HepG2 (cell line): ENCODE results near the gene KRTCAP3. TPM values are rescaled to one million over a fixed set of nuclear protein-coding genes. Genes with fewer than 3 reads are reported as not detected.
A peak's percentile ranks its signal among the peaks of the same experiment; 100 is the strongest.

Experiments
- ASH2L ChIP-seq: fragments of 300-600, 200-600 bp; sonication (generic); IDR thresholded peaks from 2 replicates; pipeline ENCODE4 v1.7.0; 2017; ENCODE audit warnings: low read depth, mild to moderate bottlenecking, moderate library complexity, mixed read lengths, low read length; ENCODE audit not compliant: insufficient read length
- ATRX ChIP-seq: sonication (generic); formaldehyde crosslinking; IDR thresholded peaks from 2 replicates; pipeline ENCODE4 v1.4.0; 2020; ENCODE audit warnings: missing genetic modification reagents, borderline replicate concordance
- BCL3 ChIP-seq: sonication (generic); formaldehyde crosslinking; IDR thresholded peaks from 2 replicates; pipeline ENCODE4 v1.5.1; 2020; ENCODE audit warnings: mild to moderate bottlenecking, missing genetic modification reagents, moderate library complexity
- FOXA1 ChIP-seq, 2 experiments: fragments of 450-650 bp in 1 of 2; sonication (generic) in 1 of 2; formaldehyde crosslinking in 1 of 2; IDR thresholded peaks; 2 replicates each; pipeline versions ENCODE4 v1.4.0 to v1.6.1; 2016 to 2020; ENCODE audit warnings: missing genetic modification reagents in 1 of 2
- GABPB1 ChIP-seq: IDR thresholded peaks from 2 replicates; pipeline ENCODE4 v1.6.1; 2016; ENCODE audit warnings: mild to moderate bottlenecking, missing genetic modification reagents, moderate library complexity, missing compliant biosample characterization
- JUN ChIP-seq: sonication (generic); formaldehyde crosslinking; IDR thresholded peaks from 2 replicates; pipeline ENCODE4 v1.4.0; 2020; ENCODE audit warnings: mild to moderate bottlenecking, missing genetic modification reagents
- MBNL3 ChIP-seq: fragments of 250-450 bp; sonication (Bioruptor Pico); conservative IDR thresholded peaks from 2 replicates; pipeline ENCODE4 v1.8.0; 2022; ENCODE audit warnings: mild to moderate bottlenecking, inconsistent platforms
- NKX3-1 ChIP-seq: sonication (generic); formaldehyde crosslinking; IDR thresholded peaks from 2 replicates; pipeline ENCODE4 v1.5.0; 2020; ENCODE audit warnings: missing genetic modification reagents
- PHF8 ChIP-seq: sonication (generic); formaldehyde crosslinking; IDR thresholded peaks from 2 replicates; pipeline ENCODE4 v1.5.0; 2020; ENCODE audit warnings: missing genetic modification reagents
- RXRA ChIP-seq: sonication (generic); formaldehyde crosslinking; IDR thresholded peaks from 2 replicates; pipeline ENCODE4 v1.5.1; 2020; ENCODE audit warnings: missing genetic modification reagents
- ZBTB49 ChIP-seq: sonication (generic); formaldehyde crosslinking; IDR thresholded peaks from 2 replicates; pipeline ENCODE4 v1.4.0; 2020; ENCODE audit warnings: missing genetic modification reagents, borderline replicate concordance
- ZFX ChIP-seq: sonication (generic); formaldehyde crosslinking; IDR thresholded peaks from 2 replicates; pipeline ENCODE4 v1.4.0; 2020; ENCODE audit warnings: mild to moderate bottlenecking, low read depth, missing genetic modification reagents, moderate library complexity
- ZNF382 ChIP-seq: sonication (generic); formaldehyde crosslinking; IDR thresholded peaks from 2 replicates; pipeline ENCODE4 v1.5.0; 2020; ENCODE audit warnings: missing genetic modification reagents, mild to moderate bottlenecking, borderline replicate concordance
- ZNF574 ChIP-seq: sonication (generic); formaldehyde crosslinking; IDR thresholded peaks from 2 replicates; pipeline ENCODE4 v1.4.0; 2020; ENCODE audit warnings: missing genetic modification reagents
- ZNF644 ChIP-seq: IDR thresholded peaks from 2 replicates; pipeline ENCODE4 v1.6.1; 2016; ENCODE audit warnings: low read depth
- ZNF720 ChIP-seq: sonication (generic); formaldehyde crosslinking; IDR thresholded peaks from 2 replicates; pipeline ENCODE4 v1.4.0; 2020; ENCODE audit warnings: missing genetic modification reagents
- ZNF850 ChIP-seq: sonication (generic); formaldehyde crosslinking; conservative IDR thresholded peaks from 2 replicates; pipeline ENCODE4 v1.9.0; 2021; ENCODE audit warnings: mild to moderate bottlenecking, missing genetic modification reagents
- polyA plus RNA-seq, 8 experiments: library from polyadenylated mRNA; depleted of rRNA in 3 of 8; stranded (reverse) in 7 of 8; unstranded in 1 of 8; fragments of >200 nt; fragmentation: Illumina TruSeq in 4 of 8; extraction: Trizol in 4 of 8; gene quantifications; 2 replicates each; pipeline versions ENCODE4 v1.2.1 to v1.2.3, GENCODE V29; 2011 to 2016; ENCODE audit warnings: low read depth in 4 of 8, missing spikeins in 1 of 8, mixed read lengths in 1 of 8; ENCODE audit not compliant: insufficient read depth in 1 of 8
- total RNA-seq, 5 experiments: library from RNA; depleted of rRNA; stranded (reverse); fragments of >200 nt; fragmentation: Illumina TruSeq; extraction: Trizol; gene quantifications; 2 replicates each; pipeline ENCODE4 v1.2.3, GENCODE V29; 2016; ENCODE audit warnings: low read depth in 1 of 5

Gene KRTCAP3
- total and polyA plus RNA-seq, 2 of the 13 experiments (the other 11 are each of a cell fraction or from before 2014, with no cell fraction given): 2.1 to 4.5 TPM

- TF ChIP-seq BCL3: 0 out of 2 replicates have a peak, but pooled peaks have one; percentile 73
- TF ChIP-seq MBNL3: no peak
- peak; percentile 66 for TF ChIP-seq PHF8
- TF ChIP-seq ASH2L: peak; percentile 77
- TF ChIP-seq ZNF382 (CRISPR knock-in tag): no peak
- no peak for TF ChIP-seq ZNF720
- peak; percentile 85 for TF ChIP-seq RXRA (CRISPR knock-in tag)
- TF ChIP-seq ZNF644 (CRISPR knock-in tag): no peak
- TF ChIP-seq ATRX (CRISPR knock-in tag): no peak; the same call in 1 of the 2 replicates
- no peak for TF ChIP-seq FOXA1 (IDR thresholded peaks at IDR 0.05)
- peak; percentile 74 for TF ChIP-seq FOXA1 (CRISPR knock-in tag; IDR thresholded peaks at IDR 0.05)
- peak; percentile 78 for TF ChIP-seq GABPB1 (CRISPR knock-in tag)
- peak; percentile 58 for TF ChIP-seq ZFX
- TF ChIP-seq ZNF850 (CRISPR knock-in tag): no peak
- no peak for TF ChIP-seq NKX3-1 (CRISPR knock-in tag)
- TF ChIP-seq JUN (CRISPR knock-in tag): no peak
- TF ChIP-seq ZNF574 (CRISPR knock-in tag): peak; percentile 76
- TF ChIP-seq ZBTB49 (CRISPR knock-in tag): peak; percentile 68; the same call in 1 of the 2 replicates
These were observed 47.6 kb downstream of the KRTCAP3 start, which contains the start of gene IFT172 (continued) for GRCh38 chr2:27489498-27490397.
